ENCODE data around the gene PGGT1B.

The PGGT1B gene

DNA sequence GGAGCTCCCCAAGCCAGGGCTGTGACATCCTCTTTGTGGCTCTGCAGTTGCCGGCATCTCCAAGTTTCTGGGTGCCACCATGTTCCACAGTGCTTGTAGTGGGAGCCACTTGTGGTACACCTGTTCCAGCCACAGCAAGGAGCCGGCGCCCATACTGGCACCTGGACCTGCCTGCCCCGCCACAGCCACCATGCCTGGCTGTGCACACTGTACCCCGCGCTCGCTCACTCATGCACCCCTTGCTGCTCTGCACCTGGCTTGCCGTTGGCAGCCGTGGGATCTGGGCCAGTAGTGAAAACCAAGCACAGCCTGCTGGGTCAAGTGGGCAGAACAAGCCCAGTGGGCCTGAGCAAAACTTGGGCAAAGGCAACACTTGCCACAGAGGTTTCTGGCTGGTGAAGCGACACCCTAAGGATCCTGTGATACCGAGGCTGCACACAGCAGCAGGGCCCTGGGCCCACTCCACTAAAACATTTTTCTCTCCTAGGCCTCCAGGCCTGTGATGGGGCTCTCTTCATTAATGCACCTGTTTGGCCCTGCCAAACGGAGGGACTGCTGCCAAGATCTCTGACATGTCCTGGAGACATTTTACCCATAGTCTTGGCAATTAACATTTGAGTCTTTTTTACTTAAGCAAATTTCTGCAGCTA, 95.8 kb downstream of the PGGT1B start:
- Histone ChIP-seq H3K27me3 (ENCODE audit: insufficient read depth, low read length) (peaks cover 76% of the 10 kb centered on the region), H3K4me1 (ENCODE audit: control insufficient read depth, insufficient read depth, low read length, unreplicated experiment) (no peaks in the 10 kb centered on the region), H3K36me3 (ENCODE audit: insufficient read depth, low read length) (no peaks in the 10 kb centered on the region), H2AFZ (ENCODE audit: low read length, unreplicated experiment) (no peak overlapping the region), H3K79me2 (ENCODE audit: control insufficient read depth, insufficient read depth, low read length, unreplicated experiment) (no peaks in the 10 kb centered on the region), H3K4me3 (ENCODE audit: low read depth, low read length) (no peak overlapping the region), H3K27ac (ENCODE audit: low read depth, low read length) (no peak overlapping the region)

GRCh38 chr5:115165790-115166189, 96.9 kb downstream of the PGGT1B start:
- H3K36me3 ChIP-seq (ENCODE audit: insufficient read depth, low read length): no peaks in the 10 kb centered on the region
- H3K4me3 ChIP-seq (ENCODE audit: low read depth, low read length): no peak overlapping the region
- no peaks in the 10 kb centered on the region for H3K79me2 ChIP-seq (ENCODE audit: control insufficient read depth, insufficient read depth, low read length, unreplicated experiment)
- no peaks in the 10 kb centered on the region for H3K4me1 ChIP-seq (ENCODE audit: control insufficient read depth, insufficient read depth, low read length, unreplicated experiment)
- H3K27ac ChIP-seq (ENCODE audit: low read depth, low read length): no peak overlapping the region
- H2AFZ ChIP-seq (ENCODE audit: low read length, unreplicated experiment): no peak overlapping the region
- peaks cover 74% of the 10 kb centered on the region for H3K27me3 ChIP-seq (ENCODE audit: insufficient read depth, low read length)

- no peak overlapping the region for H3K27ac ChIP-seq (ENCODE audit: low read depth, low read length)
These were observed 101.7 kb downstream of the PGGT1B start for GRCh38 chr5:115160975-115161475.

More at GRCh38 chr5:115160975-115161475, 101.7 kb downstream of the PGGT1B start:
- H3K4me3 ChIP-seq (ENCODE audit: low read depth, low read length): no peak overlapping the region
- no peaks in the 10 kb centered on the region for H3K4me1 ChIP-seq (ENCODE audit: control insufficient read depth, insufficient read depth, low read length, unreplicated experiment)
- H2AFZ ChIP-seq (ENCODE audit: low read length, unreplicated experiment): no peak overlapping the region
- H3K27me3 ChIP-seq (ENCODE audit: insufficient read depth, low read length): peaks cover 60% of the 10 kb centered on the region
- no peaks in the 10 kb centered on the region for H3K79me2 ChIP-seq (ENCODE audit: control insufficient read depth, insufficient read depth, low read length, unreplicated experiment)
- H3K36me3 ChIP-seq (ENCODE audit: insufficient read depth, low read length): no peaks in the 10 kb centered on the region
